AG08396 (cell line): Measurements from ENCODE around the gene INCENP.

Source experiments
- DNase-seq: peaks from one replicate; pipeline ENCODE4 v3.0.0; 2012; ENCODE audit warnings: low spot score, mixed read lengths

The INCENP gene

DNA sequence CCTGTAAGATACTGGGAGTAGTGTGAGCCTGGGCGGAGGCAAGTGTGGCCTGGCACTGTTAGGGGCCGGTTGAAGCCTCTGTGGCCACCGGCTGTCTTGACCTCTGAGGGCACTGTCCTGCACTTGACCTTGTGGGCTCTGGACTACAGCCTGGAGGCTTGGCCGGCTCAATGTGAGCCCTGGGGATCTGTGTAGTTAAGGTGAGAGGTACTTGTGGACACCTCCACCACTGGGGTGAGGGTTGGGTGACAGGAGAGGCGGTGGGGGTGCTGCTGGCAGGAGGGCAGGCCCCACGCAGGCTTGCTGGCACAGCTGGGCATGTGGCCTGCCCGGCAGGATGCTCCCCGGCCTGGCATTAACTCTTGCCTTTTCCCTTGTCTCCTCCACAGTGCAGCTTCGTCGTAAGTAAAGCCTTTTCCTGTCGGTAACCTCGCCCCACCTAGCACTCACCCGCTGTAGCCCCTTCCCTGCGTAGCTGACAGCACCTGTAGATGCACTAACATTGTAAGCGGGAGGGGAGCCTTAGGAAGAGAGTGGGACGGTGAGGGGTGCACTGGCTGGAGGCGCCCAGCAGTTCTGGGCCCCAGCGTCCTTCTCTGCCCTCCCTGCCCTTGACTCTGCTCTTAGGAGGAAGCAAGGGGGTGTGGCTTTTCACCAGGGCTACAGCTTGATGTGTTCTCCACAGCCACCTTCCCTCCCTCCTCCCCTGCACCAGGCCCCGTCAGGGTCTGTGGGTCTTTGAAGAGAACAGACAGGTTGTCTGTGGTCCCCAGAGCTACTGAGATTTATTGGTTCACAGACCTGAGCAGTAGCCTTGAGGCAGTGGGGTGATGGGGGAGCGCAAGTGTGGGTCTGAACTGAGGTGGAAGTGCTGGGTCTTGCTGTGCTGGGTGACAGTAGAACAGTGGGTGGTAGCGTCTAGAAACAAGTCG lies 17.6 kb downstream of the INCENP start:
- no peak for DNase-seq

DNA sequence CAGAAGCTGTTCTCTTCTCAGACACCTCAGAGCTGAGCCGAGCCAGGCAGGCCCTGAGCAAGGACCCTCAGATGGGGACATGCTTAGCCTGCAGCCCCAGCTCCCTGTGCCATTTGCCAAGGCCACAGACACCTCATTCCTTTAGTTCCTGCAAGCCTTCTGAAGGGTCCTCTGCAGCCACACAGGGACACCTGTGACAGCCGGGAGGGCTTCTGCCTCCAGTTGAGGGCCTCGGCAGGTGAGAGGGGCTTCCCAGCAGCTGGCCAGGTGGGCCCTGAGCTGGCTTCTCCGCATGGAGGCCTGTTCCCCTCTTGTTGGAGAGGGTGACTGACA lies 18.2 kb downstream of the INCENP start:
- DNase-seq = no peak

DNA sequence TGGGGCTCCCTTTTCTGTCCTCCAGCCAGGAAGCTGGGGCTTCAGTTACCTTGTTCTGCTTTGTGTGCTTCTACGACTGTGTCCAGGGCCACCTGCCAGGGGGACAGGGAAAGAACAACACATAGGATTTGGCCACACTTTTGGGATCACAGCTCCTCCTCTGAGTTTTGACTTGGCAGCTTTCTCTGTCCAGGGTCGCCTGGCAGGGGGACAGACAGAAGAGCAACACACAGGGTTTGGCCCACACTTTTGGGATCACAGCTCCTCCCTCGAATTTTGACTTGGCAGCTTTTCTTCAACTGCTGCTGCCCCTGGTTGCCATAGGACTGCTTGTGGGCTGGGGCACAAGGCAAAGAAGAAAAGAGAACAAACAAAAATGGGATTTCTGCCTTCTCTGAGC lies 19.1 kb downstream of the INCENP start:
- DNase-seq = no peak

DNA sequence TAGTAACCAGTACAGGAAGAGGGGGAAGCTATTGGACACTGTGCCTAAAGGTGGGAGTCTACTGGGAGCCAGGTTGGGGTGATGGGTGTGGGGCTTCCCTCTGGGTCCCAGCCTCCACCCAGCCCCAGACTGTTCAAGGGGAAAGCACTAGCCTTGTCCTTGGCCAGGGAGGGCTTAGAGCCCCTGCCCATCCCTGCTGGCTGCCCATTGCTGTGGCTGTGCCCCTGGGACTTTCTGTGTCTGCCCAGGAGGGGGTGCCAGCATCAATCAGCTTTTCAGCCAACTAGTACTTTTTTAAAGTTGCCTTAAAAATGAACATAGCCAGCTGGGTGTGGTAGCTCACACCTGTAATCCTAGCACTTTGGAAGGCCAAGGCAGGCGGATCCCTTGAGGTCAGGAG lies 19.9 kb downstream of the INCENP start:
- DNase-seq = no peak

DNA sequence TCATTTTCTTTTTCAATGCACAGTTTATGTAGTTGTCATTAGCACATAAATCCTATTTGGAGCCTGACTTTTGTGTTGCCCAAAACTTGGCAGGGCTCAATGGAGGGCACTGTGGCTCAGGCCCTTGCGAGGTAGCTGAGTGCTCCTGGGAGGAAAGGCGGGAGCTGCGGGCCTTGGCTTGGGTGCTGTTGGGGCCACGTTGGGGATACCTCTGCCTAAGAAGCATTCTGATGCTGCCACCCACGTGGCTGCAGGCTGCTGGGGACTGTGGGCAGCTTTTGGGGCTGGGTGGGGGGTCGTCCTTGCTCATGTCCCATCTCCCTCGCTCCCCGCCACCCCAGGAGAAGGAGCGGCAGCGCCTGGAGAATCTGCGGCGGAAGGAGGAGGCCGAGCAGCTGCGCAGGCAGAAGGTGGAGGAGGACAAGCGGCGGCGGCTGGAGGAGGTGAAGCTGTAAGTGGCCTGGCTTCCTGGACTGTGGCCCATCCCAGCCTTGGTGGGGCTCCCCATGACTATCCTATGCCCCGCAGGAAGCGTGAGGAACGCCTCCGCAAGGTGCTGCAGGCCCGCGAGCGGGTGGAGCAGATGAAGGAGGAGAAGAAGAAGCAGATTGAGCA lies 20.9 kb downstream of the INCENP start:
- no peak for DNase-seq

DNA sequence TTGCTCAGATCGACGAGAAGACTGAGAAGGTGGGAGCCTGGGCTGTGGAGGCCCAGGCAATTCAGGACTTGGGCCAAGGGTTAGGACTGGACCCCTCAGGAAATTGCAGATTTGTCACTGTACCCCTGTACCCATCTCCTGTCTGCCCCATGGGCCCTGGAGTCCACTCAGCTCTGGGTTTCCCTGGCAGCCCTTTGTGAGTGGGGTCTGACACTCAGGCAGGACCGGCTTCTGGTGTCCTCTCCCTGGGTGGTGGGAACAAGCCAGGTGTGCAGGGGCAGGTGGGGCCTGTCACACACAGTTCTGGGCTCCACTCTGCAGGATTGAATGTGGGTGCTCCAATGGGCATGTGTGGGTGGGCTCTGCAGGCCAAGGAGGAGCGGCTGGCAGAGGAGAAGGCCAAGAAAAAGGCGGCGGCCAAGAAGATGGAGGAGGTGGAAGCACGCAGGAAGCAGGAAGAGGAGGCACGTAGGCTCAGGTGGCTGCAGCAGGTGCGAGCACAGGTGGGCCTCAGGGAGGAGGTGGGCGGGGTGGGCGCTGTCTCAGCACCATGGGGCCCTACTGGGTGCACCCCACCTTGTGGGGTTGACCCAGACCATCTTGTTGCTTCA lies 21.6 kb downstream of the INCENP start:
- DNase-seq = no peak

DNA sequence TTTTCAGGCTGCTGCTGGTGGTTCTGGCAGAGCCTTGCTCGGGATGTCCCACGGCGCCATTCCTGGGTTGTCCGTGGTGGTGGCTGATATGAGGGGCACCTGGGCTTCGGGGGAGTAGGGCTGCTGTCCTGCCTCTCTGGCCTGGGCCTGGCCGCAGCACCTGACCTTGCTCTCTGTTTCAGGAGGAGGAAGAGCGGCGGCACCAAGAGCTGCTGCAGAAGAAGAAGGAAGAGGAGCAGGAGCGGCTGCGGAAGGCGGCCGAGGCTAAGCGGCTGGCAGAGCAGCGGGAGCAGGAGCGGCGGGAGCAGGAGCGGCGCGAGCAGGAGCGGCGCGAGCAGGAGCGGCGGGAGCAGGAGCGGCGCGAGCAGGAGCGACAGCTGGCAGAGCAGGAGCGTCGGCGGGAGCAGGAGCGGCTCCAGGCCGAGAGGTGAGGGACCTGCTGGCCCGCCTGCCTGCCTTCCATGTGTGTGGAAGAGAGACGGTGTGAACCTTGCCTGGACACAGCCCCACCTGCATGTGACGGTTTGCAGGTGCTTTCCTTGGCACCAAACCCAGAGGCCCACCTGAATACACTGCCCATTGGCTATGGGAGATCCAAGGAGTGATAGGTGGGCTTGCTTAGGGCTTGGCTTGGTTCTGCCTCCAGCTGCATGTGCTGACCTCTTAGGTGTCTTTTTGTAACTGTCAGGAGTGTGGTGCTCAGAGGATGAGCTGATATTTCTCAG lies 22.8 kb downstream of the INCENP start:
- no peak for DNase-seq

DNA sequence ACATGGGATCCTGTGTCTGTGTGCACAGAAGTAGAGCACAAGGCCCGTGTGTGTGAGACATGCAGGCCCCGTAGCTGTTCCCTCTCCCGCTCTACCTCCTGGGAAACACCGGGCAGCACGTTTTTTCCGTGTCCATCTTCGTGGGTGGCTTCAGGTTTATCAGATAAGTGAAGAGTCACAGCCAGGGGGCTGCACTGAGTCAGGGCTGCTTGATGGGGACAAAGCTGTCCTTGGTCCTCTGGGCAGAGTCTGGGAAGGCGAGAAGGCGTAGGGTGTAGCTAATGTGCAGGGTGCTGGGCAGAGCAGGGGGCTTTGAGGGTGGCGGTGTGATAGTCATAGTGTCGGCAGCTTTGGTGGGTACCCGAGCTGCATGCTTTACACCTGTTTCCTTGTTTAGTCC lies 23.7 kb downstream of the INCENP start:
- DNase-seq = no peak

DNA sequence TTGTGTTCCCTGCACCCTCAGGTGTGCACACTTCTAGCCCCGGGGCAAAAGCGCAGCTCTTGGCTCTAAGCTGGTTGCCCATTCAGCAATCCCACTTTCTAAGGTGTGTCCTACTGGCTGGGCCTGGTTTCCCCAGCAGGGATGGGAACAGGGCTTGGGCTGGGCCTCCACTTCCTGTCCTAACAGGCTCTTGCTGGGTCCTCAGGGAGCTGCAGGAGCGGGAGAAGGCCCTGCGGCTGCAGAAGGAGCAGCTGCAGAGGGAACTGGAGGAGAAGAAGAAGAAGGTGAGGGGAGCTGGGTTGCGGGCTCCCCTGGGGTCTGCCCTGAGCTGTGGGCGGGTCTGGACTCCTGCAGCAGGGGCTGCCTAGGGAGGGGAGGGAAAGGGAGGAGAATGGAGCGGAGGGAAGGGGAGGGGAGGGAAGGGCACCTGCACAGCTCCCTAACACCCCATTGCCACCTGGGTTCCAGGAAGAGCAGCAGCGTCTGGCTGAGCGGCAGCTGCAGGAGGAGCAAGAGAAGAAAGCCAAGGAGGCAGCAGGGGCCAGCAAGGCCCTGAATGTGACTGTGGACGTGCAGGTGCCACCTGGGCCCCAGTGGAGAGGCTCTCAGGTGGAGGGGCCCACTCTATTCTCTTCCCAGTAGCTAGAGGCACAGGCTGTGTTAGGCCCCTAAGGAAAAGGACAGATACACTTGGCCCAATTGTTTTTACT lies 24.6 kb downstream of the INCENP start:
- no peak for DNase-seq

DNA sequence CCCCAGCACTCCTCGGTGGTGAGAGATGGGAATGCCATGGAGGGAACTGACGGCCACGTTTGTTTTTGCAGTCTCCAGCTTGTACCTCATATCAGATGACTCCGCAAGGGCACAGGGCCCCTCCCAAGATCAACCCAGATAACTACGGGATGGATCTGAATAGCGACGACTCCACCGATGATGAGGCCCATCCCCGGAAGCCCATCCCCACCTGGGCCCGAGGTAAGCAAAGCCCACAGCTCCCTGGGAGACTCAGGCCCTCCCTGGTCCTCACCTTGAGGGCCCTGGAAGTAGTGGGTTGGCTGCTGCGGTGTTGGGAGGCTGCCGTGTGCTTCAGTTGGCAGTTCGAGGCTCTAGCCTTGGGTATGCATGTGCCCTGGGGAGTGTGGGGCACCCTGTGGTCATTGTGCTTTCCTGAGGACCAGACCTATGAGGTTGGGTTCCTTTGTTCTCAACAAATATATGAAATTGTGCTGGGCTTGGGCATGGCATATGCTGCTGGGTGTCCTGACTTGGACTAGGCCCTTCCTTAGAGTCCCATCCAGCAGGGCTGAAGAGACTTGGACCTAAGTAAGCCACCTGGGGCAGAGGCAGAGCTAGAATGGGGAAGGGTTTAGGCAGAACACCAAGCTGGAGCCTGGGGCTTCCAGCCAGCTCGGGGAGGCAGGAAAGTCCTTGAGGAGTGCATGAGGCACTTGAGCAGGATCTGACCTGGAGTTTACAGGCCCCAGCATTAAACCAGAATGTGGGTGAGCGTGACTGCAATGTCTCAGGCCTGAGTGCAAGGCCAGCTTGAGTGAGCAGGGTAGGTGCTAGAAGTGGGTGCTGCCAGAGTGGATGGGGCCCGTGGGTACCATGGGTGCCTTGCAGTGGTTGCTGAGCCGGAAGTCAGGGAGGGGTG lies 26.4 kb downstream of the INCENP start:
- DNase-seq = no peak

DNA sequence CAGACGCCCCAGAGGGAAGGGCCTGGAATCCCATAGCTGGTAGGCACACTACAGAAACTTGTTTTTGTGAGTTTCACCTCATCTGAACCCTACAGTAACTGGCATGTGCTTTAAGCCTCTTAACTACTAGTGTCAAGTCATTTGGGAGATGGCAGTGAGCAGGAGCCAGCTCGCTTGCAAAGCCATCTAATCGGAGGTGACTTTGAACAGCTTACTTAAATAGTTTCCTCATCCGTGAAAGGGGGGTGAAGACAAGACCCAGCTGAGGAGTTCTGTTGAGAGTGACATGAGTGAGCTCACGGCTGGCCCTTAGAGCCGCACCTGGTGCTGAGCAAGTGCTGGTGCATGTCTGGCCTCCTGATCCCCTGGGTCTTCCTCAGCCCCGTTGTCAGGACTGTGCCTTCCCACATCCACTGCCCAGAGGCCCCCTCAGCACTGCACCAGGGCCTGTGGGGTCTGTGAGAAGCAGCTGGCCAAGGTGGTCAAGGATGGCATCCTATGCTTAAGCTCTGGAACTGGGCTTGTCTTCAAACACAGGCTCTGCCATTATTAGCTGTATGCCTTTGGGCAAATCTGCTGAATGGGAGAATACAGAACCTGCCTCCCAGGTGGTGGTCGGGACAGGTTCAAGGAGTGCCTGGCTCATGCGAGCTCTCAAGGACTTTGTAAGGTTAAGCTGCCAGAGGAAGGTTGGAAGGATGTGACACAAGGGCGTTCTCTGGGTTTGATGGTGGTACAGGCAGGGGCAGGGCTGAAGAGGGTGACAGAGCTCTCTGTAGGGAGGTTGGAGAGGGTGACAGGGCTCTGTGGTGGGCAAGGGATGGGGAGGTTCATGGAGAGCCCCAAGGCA lies 27.3 kb downstream of the INCENP start:
- DNase-seq = no peak

DNA sequence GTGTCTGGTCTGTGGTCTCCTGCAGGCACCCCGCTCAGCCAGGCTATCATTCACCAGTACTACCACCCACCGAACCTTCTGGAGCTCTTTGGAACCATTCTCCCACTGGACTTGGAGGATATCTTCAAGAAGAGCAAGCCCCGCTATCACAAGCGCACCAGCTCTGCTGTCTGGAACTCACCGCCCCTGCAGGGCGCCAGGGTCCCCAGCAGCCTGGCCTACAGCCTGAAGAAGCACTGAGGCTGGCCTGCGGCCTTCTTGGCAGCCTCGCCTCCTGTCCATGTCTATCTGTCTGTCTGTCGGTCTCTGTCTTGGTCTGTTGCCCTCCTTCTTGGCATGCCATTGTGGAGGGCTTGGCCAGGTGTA lies 27.9 kb downstream of the INCENP start:
- no peak for DNase-seq

DNA sequence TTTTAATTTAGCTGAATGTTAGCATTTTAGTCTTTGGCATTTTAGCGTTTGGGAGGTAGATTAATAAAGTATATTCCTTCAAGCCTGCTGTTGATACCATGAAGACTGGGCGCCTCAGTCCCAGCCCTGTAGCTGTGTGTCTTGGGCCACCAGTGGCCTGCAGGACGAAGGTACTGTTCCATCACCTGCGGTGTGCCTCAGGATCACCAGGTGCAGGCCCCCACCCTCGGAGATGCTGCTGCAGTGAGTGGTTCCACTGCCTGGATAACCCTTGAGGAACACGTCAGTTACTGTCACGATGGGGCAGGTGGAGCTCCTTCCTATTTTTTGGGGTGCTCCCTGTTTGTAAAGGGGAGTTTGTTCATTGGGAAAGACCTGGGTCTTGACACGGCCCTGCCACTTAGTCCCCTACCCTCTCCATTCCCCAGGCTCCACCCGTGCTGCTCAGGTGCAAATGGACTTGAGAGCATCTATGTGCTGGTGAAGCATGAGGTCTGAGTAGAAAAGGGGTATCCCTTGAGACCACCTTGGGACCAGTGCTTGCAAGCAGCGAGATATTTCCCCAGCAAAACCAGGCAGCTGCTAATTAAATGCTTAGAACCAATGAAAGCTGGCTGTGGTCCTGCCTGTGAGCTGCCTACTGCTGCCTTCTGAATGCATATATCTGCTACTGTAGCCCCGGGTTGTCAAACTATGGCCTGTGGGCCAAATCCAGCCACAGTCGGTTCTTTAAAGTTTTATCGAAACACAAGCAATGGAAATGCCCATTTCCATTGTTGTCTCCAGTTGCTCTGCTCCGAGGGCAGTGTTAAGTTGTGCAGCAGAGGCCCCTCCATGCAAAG lies 28.7 kb downstream of the INCENP start:
- DNase-seq = no peak

DNA sequence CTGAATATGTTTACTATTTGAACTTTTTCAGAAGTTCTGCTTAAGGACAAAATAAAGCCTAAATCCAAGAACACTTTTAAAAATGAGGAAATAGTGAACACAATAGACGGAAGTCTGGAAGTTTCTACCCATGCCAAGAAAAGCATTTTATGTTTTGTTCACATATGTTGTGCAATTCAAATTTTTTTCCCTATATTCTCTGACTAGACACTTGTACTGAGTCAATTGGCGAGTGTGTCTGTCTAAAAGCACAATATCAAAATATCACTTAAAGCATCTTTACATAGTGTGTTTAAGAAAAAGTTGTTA lies 29.2 kb downstream of the INCENP start:
- no peak for DNase-seq

DNA sequence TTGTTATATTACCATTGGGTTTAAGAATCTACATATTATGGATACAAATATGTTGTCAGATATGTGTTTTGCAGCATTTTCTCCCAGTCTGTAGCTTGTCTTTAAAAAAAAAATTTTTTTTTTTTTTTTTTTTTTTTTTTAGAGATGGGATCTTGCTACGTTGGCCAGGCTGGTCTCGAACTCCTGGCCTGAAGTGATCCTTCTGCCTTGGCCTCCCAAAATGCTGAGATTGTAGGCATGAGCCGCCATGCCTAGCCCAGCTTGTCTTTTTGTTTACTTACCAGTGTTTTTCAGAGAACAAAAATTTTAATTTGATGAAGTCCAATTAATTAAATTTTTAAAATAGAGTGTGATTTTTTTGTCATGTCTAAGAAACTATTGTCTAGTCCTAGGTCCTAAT lies 29.8 kb downstream of the INCENP start:
- no peak for DNase-seq

DNA sequence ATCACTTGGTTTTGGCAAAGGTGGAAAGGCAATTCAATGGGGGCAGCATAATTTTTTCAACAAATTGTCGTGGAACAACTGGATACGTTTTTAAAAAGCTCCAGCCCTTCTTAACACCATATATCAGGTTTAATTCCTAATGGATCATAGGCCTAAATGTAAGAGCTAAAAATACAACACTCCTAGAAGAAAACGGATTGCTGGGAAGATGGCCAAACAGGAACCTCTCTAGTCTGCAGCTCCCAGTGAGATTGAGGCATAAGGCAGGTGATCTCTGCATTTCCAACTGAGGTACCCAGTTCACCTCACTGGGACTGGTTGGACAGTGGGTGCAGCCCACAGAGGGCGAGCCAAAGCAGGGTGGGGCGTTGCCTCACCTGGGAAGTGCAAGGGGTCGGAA lies 33.8 kb downstream of the INCENP start:
- DNase-seq = no peak

DNA sequence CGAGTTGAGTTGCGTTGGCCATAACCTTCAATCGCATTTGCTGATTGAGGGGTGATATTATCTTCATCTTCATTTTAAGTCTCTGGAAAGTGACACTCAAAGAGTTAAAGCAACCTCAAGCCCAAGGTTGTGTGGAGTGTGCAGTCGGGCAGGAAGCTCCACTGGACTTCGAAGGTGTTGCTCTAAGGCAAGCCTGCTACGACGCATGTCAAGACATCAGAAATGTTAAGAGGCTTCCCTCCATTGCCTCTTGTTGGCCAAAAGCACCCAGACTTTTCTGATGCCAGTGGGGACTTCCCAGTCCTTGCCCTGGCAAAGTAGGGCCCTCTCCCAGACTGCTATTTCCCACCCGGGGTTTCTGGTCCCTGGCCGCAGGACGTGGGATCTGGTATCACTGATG lies 42.6 kb downstream of the INCENP start:
- DNase-seq = no peak

DNA sequence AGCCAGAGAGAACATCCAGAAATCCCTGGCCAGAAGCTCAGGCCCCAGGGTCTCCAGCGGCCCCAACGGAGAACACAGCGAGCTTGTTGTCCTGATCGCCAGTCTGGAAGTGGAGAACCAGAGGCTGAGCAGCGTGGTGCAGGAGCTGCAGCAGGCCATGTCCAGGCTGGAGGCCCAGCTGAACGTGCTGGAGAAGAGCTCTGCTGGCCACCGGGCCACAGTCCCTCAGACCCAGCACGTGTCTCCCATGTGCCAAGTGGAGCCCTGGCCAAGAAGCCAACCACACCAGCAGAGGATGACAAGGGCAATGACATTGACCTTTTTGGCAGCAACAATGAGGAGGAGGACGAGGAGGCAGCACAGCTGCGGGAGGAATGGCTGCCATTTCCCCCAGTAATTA lies 45.6 kb downstream of the INCENP start:
- DNase-seq = no peak

DNA sequence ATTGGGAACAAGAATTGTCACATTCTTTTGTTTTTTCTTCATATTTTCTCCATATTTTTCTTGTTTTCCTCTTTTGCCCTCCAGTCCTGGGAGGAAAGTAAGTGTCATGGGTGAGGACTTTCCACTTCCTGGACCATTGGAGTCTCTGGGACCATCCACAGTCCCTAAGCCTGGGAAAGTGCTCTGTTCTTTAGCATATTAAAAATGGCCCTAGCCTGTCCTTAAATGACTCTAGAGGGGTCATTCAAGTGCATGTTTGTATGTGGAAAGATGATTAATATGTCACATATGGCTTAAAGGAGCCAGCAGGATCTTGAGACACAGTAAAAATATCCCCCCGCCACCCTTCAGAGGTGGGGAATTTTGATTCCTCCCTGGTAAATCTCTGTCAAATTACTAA lies 46.1 kb downstream of the INCENP start:
- no peak for DNase-seq
